Forelimb muscle (tissue), 1 donor: ENCODE results near the gene THRAP3. TPM values are rescaled to one million over a fixed set of nuclear protein-coding genes. Genes with fewer than 3 reads are reported as not detected.
"Not testable (repeated sequence)": the region's sequence is repeated elsewhere in the genome, so short reads cannot be mapped to it uniquely, and the experiment has no call there.

Experiments used
- DNase-seq: peaks from one replicate; pipeline ENCODE4 v3.0.0-alpha.2; 2013; ENCODE audit warnings: low read depth
- polyA plus RNA-seq: library from polyadenylated mRNA; unstranded; fragments of 120-200 nt; gene quantifications from one replicate; pipeline ENCODE4 v1.2.1, GENCODE V29; 2013; ENCODE audit not compliant: insufficient read length

THRAP3 gene
- polyA plus RNA-seq, 1 donor = 91.2 TPM

- no peak for DNase-seq
Measured at GRCh38 chr1:36207339-36207738, 16.9 kb upstream of the THRAP3 start.

GRCh38 chr1:36208978-36209703 lies 15.1 kb upstream of the THRAP3 start:
- DNase-seq = no peak

- DNase-seq = no peak
Measured at GRCh38 chr1:36211307-36211706, 12.9 kb upstream of the THRAP3 start.

GRCh38 chr1:36211841-36212240 lies 12.4 kb upstream of the THRAP3 start:
- no peak for DNase-seq

GRCh38 chr1:36212782-36213181 lies 11.5 kb upstream of the THRAP3 start:
- DNase-seq = no peak

GRCh38 chr1:36217670-36218069 lies 6.6 kb upstream of the THRAP3 start:
- DNase-seq = no peak

- DNase-seq = not testable (repeated sequence)
Measured at GRCh38 chr1:36221901-36222300, 2.3 kb upstream of the THRAP3 start.

GRCh38 chr1:36222481-36223380 lies 1.5 kb upstream of the THRAP3 start:
- no peak for DNase-seq

- DNase-seq = peak; percentile 58
Measured at GRCh38 chr1:36223381-36223995, 755 bp upstream of the THRAP3 start.

GRCh38 chr1:36224537-36225282 lies 467 bp downstream of the THRAP3 start:
- DNase-seq = no peak

GRCh38 chr1:36225283-36225899 lies 1.1 kb downstream of the THRAP3 start:
- no peak for DNase-seq

GRCh38 chr1:36230279-36230678 lies 6.0 kb downstream of the THRAP3 start:
- not testable (repeated sequence) for DNase-seq

- DNase-seq = no peak
Measured at GRCh38 chr1:36231191-36231590, 6.9 kb downstream of the THRAP3 start.

- DNase-seq = no peak
Measured at GRCh38 chr1:36232212-36233095, 8.2 kb downstream of the THRAP3 start.

- no peak for DNase-seq
Measured at GRCh38 chr1:36236302-36236701, 12.1 kb downstream of the THRAP3 start.

GRCh38 chr1:36238433-36238832 lies 14.2 kb downstream of the THRAP3 start:
- DNase-seq = no peak

- DNase-seq = no peak
Measured at GRCh38 chr1:36239941-36240637, 15.8 kb downstream of the THRAP3 start.

- no peak for DNase-seq
Measured at GRCh38 chr1:36247538-36247937, 23.3 kb downstream of the THRAP3 start.

- no peak for DNase-seq
Measured at GRCh38 chr1:36248250-36248894, 24.1 kb downstream of the THRAP3 start.
